HL-60/S4 treated with phorbol 12-myristate 13-acetate at 8.2 ng/mL for 4 days and 3 days (cell line): Measurements from ENCODE around the gene ARID2.

Experiments
- in situ Hi-C: fragments of 300-500 bp; cut with MboI; formaldehyde crosslinking; loops from 2 replicates; pipeline ENCODE4 v1.15.0; 2022; ENCODE audit warnings: low sequenced_read_pairs

The ARID2 gene

GRCh38 chr12:45721369-45721768 lies 8.1 kb upstream of the ARID2 start:
- in situ Hi-C loops: no loop called here

GRCh38 chr12:45721954-45722353 lies 7.6 kb upstream of the ARID2 start:
- in situ Hi-C loops: no loop called here

GRCh38 chr12:45725631-45726602 lies 3.6 kb upstream of the ARID2 start:
- in situ Hi-C loops: loop anchor here (25.0 kb wide), 2 partner anchors 164 to 289 kb away; no protein-coding TSS in a partner anchor

GRCh38 chr12:45726603-45727300 lies 2.8 kb upstream of the ARID2 start:
- in situ Hi-C loops: loop anchor here (25.0 kb wide), 2 partner anchors 164 to 289 kb away; no protein-coding TSS in a partner anchor

GRCh38 chr12:45727301-45727979 lies 2.1 kb upstream of the ARID2 start:
- in situ Hi-C loops: loop anchor here (25.0 kb wide), 2 partner anchors 165 to 290 kb away; no protein-coding TSS in a partner anchor

- in situ Hi-C loops: loop anchor here (25.0 kb wide), 2 partner anchors 166 to 291 kb away; no protein-coding TSS in a partner anchor
These were observed 1.4 kb upstream of the ARID2 start for GRCh38 chr12:45727980-45728629.

GRCh38 chr12:45728630-45729232 lies 775 bp upstream of the ARID2 start:
- in situ Hi-C loops: loop anchor here (25.0 kb wide), 2 partner anchors 166 to 291 kb away; no protein-coding TSS in a partner anchor

- in situ Hi-C loops: loop anchor here (25.0 kb wide), 2 partner anchors 168 to 293 kb away; no protein-coding TSS in a partner anchor
These were observed 510 bp downstream of the ARID2 start for GRCh38 chr12:45730084-45730347.

- in situ Hi-C loops: loop anchor here (25.0 kb wide), 2 partner anchors 168 to 293 kb away; no protein-coding TSS in a partner anchor
These were observed 1.1 kb downstream of the ARID2 start for GRCh38 chr12:45730348-45731189.

- in situ Hi-C loops: loop anchor here (25.0 kb wide), 2 partner anchors 169 to 294 kb away; no protein-coding TSS in a partner anchor
These were observed 1.8 kb downstream of the ARID2 start for GRCh38 chr12:45731190-45731775.

- in situ Hi-C loops: loop anchor here (25.0 kb wide), 2 partner anchors 170 to 295 kb away; no protein-coding TSS in a partner anchor
These were observed 2.7 kb downstream of the ARID2 start for GRCh38 chr12:45732250-45732649.

GRCh38 chr12:45732936-45733335 lies 3.4 kb downstream of the ARID2 start:
- in situ Hi-C loops: loop anchor here (25.0 kb wide), 2 partner anchors 171 to 296 kb away; no protein-coding TSS in a partner anchor

GRCh38 chr12:45737638-45738037 lies 8.1 kb downstream of the ARID2 start:
- in situ Hi-C loops: loop anchor here (25.0 kb wide), 2 partner anchors 175 to 300 kb away; no protein-coding TSS in a partner anchor

- in situ Hi-C loops: loop anchor here (25.0 kb wide), 2 partner anchors 180 to 305 kb away; no protein-coding TSS in a partner anchor
These were observed 13.1 kb downstream of the ARID2 start for GRCh38 chr12:45742590-45742989.

GRCh38 chr12:45743247-45743646 lies 13.7 kb downstream of the ARID2 start:
- in situ Hi-C loops: loop anchor here (25.0 kb wide), 2 partner anchors 181 to 306 kb away; no protein-coding TSS in a partner anchor

GRCh38 chr12:45745861-45746277 lies 16.4 kb downstream of the ARID2 start:
- in situ Hi-C loops: loop anchor here (25.0 kb wide), 2 partner anchors 184 to 309 kb away; no protein-coding TSS in a partner anchor

GRCh38 chr12:45756666-45757065 lies 27.2 kb downstream of the ARID2 start:
- in situ Hi-C loops: no loop called here

- in situ Hi-C loops: no loop called here
These were observed 27.7 kb downstream of the ARID2 start for GRCh38 chr12:45757172-45757571.
